HG02798 (cell line): ENCODE results near the gene SYT1.

Source experiments
- ATAC-seq: cut with Tn5 transposase; IDR thresholded peaks from one replicate; pipeline ENCODE4 v1.9.1; 2021; ENCODE audit warnings: mild to moderate bottlenecking; ENCODE audit not compliant: unreplicated experiment, poor library complexity

The SYT1 gene

GRCh38 chr12:79374545-79374944 is 510.0 kb downstream of the SYT1 start:
- no peak for ATAC-seq

- no peak for ATAC-seq
Measured at GRCh38 chr12:79375050-79375449, 510.5 kb downstream of the SYT1 start.

GRCh38 chr12:79378496-79378895 is 513.9 kb downstream of the SYT1 start:
- ATAC-seq: no peak

- no peak for ATAC-seq
Measured at GRCh38 chr12:79380402-79380801, 515.8 kb downstream of the SYT1 start.

- ATAC-seq: no peak
Measured at GRCh38 chr12:79381248-79382208, 517.0 kb downstream of the SYT1 start.

GRCh38 chr12:79384551-79384950 is 520.0 kb downstream of the SYT1 start:
- no peak for ATAC-seq

GRCh38 chr12:79388011-79388410 is 523.4 kb downstream of the SYT1 start:
- no peak for ATAC-seq

- ATAC-seq: no peak
Measured at GRCh38 chr12:79393842-79394241, 529.3 kb downstream of the SYT1 start.

GRCh38 chr12:79397609-79398008 is 533.0 kb downstream of the SYT1 start:
- no peak for ATAC-seq

GRCh38 chr12:79400481-79400880 is 535.9 kb downstream of the SYT1 start:
- ATAC-seq: no peak

- ATAC-seq: no peak
Measured at GRCh38 chr12:79402606-79403005, 538.0 kb downstream of the SYT1 start.

- no peak for ATAC-seq
Measured at GRCh38 chr12:79406993-79407392, 542.4 kb downstream of the SYT1 start.

- peak; percentile 82 for ATAC-seq
Measured at GRCh38 chr12:79407671-79408622, 543.4 kb downstream of the SYT1 start.

- ATAC-seq: no peak
Measured at GRCh38 chr12:79408689-79409088, 544.1 kb downstream of the SYT1 start.

GRCh38 chr12:79409562-79409961 is 545.0 kb downstream of the SYT1 start:
- no peak for ATAC-seq

- ATAC-seq: no peak
Measured at GRCh38 chr12:79411791-79412190, 547.2 kb downstream of the SYT1 start.

- no peak for ATAC-seq
Measured at GRCh38 chr12:79413796-79414195, 549.2 kb downstream of the SYT1 start.

GRCh38 chr12:79414252-79414651 is 549.7 kb downstream of the SYT1 start:
- ATAC-seq: no peak

GRCh38 chr12:79415321-79415720 is 550.7 kb downstream of the SYT1 start:
- ATAC-seq: no peak

GRCh38 chr12:79415746-79416435 is 551.3 kb downstream of the SYT1 start:
- ATAC-seq: no peak
